ENCODE results near the gene FFAR4.

Gene FFAR4

GRCh38 chr10:93579985-93580711, 13.7 kb downstream of the FFAR4 start:
- H3K36me3 Mint-ChIP-seq (ENCODE audit: low read depth) = peaks cover 39% of the 10 kb centered on the region
- peaks cover 17% of the 10 kb centered on the region for H3K4me1 Mint-ChIP-seq (ENCODE audit: low read depth)
- H3K27me3 Mint-ChIP-seq = peaks cover 4% of the 10 kb centered on the region
- no peak overlapping the region for H3K4me3 Mint-ChIP-seq
- peaks cover 9% of the 10 kb centered on the region for H3K9me3 Mint-ChIP-seq
- intact Hi-C loops (cut with micrococcal nuclease) = no loop called here
- H3K27ac Mint-ChIP-seq = no peak overlapping the region

- intact Hi-C loops (cut with micrococcal nuclease) = no loop called here
- Mint-ChIP-seq H3K4me1 (ENCODE audit: low read depth) (peaks cover 10% of the 10 kb centered on the region), H3K36me3 (ENCODE audit: low read depth) (peaks cover 39% of the 10 kb centered on the region), H3K4me3 (no peak overlapping the region), H3K9me3 (peaks cover 9% of the 10 kb centered on the region), H3K27ac (no peak overlapping the region), H3K27me3 (peaks cover 4% of the 10 kb centered on the region)
Measured at GRCh38 chr10:93580828-93581227, 14.4 kb downstream of the FFAR4 start.

GRCh38 chr10:93584445-93584844, 18.0 kb downstream of the FFAR4 start:
- peaks cover 4% of the 10 kb centered on the region for H3K9me3 Mint-ChIP-seq
- intact Hi-C loops (cut with micrococcal nuclease) = no loop called here
- peaks cover 8% of the 10 kb centered on the region for H3K27me3 Mint-ChIP-seq
- no peak overlapping the region for H3K27ac Mint-ChIP-seq
- H3K36me3 Mint-ChIP-seq (ENCODE audit: low read depth) = peaks cover 29% of the 10 kb centered on the region
- no peaks in the 10 kb centered on the region for H3K4me1 Mint-ChIP-seq (ENCODE audit: low read depth)
- H3K4me3 Mint-ChIP-seq = no peak overlapping the region

GRCh38 chr10:93589648-93590562, 23.4 kb downstream of the FFAR4 start:
- Mint-ChIP-seq H3K27ac (no peak overlapping the region), H3K27me3 (peaks cover 13% of the 10 kb centered on the region), H3K36me3 (ENCODE audit: low read depth) (peaks cover 7% of the 10 kb centered on the region), H3K9me3 (no peaks in the 10 kb centered on the region), H3K4me3 (no peak overlapping the region), H3K4me1 (ENCODE audit: low read depth) (peaks cover 19% of the 10 kb centered on the region)
- intact Hi-C loops (cut with micrococcal nuclease) = no loop called here

GRCh38 chr10:93590638-93591037, 24.2 kb downstream of the FFAR4 start:
- H3K4me3 Mint-ChIP-seq = no peak overlapping the region
- H3K27ac Mint-ChIP-seq = no peak overlapping the region
- H3K27me3 Mint-ChIP-seq = peaks cover 16% of the 10 kb centered on the region
- H3K4me1 Mint-ChIP-seq (ENCODE audit: low read depth) = peaks cover 19% of the 10 kb centered on the region
- H3K9me3 Mint-ChIP-seq = no peaks in the 10 kb centered on the region
- H3K36me3 Mint-ChIP-seq (ENCODE audit: low read depth) = peaks cover 7% of the 10 kb centered on the region
- intact Hi-C loops (cut with micrococcal nuclease) = no loop called here

- no peaks in the 10 kb centered on the region for H3K9me3 Mint-ChIP-seq
- peaks cover 19% of the 10 kb centered on the region for H3K4me1 Mint-ChIP-seq (ENCODE audit: low read depth)
- no peak overlapping the region for H3K4me3 Mint-ChIP-seq
- H3K27ac Mint-ChIP-seq = no peak overlapping the region
- peaks cover 16% of the 10 kb centered on the region for H3K27me3 Mint-ChIP-seq
- intact Hi-C loops (cut with micrococcal nuclease) = no loop called here
- peaks cover 7% of the 10 kb centered on the region for H3K36me3 Mint-ChIP-seq (ENCODE audit: low read depth)
Measured at GRCh38 chr10:93591065-93591808, 24.8 kb downstream of the FFAR4 start.

- Mint-ChIP-seq H3K4me1 (ENCODE audit: low read depth) (peaks cover 19% of the 10 kb centered on the region), H3K9me3 (no peaks in the 10 kb centered on the region), H3K27me3 (peaks cover 14% of the 10 kb centered on the region), H3K36me3 (ENCODE audit: low read depth) (no peaks in the 10 kb centered on the region), H3K4me3 (no peak overlapping the region), H3K27ac (no peak overlapping the region)
- intact Hi-C loops (cut with micrococcal nuclease) = no loop called here
Measured at GRCh38 chr10:93593254-93593653, 26.8 kb downstream of the FFAR4 start.

- Mint-ChIP-seq H3K4me3 (no peak overlapping the region), H3K27me3 (peaks cover 14% of the 10 kb centered on the region), H3K4me1 (ENCODE audit: low read depth) (peaks cover 19% of the 10 kb centered on the region), H3K27ac (no peak overlapping the region), H3K36me3 (ENCODE audit: low read depth) (no peaks in the 10 kb centered on the region), H3K9me3 (no peaks in the 10 kb centered on the region)
- intact Hi-C loops (cut with micrococcal nuclease) = no loop called here
Measured at GRCh38 chr10:93593749-93594148, 27.3 kb downstream of the FFAR4 start.

- Mint-ChIP-seq H3K36me3 (ENCODE audit: low read depth) (no peaks in the 10 kb centered on the region), H3K9me3 (no peaks in the 10 kb centered on the region), H3K27ac (no peak overlapping the region), H3K4me1 (ENCODE audit: low read depth) (peaks cover 19% of the 10 kb centered on the region), H3K27me3 (peaks cover 12% of the 10 kb centered on the region), H3K4me3 (no peak overlapping the region)
- intact Hi-C loops (cut with micrococcal nuclease) = no loop called here
Measured at GRCh38 chr10:93594518-93594917, 28.1 kb downstream of the FFAR4 start.

GRCh38 chr10:93595378-93596161, 29.1 kb downstream of the FFAR4 start:
- peaks cover 21% of the 10 kb centered on the region for H3K27me3 Mint-ChIP-seq
- no peaks in the 10 kb centered on the region for H3K9me3 Mint-ChIP-seq
- H3K36me3 Mint-ChIP-seq (ENCODE audit: low read depth) = no peaks in the 10 kb centered on the region
- H3K4me3 Mint-ChIP-seq = no peak overlapping the region
- peaks cover 20% of the 10 kb centered on the region for H3K4me1 Mint-ChIP-seq (ENCODE audit: low read depth)
- intact Hi-C loops (cut with micrococcal nuclease) = no loop called here
- no peak overlapping the region for H3K27ac Mint-ChIP-seq

GRCh38 chr10:93596539-93596938, 30.1 kb downstream of the FFAR4 start:
- H3K4me3 Mint-ChIP-seq = no peak overlapping the region
- H3K27ac Mint-ChIP-seq = no peak overlapping the region
- H3K27me3 Mint-ChIP-seq = peaks cover 27% of the 10 kb centered on the region
- no peaks in the 10 kb centered on the region for H3K36me3 Mint-ChIP-seq (ENCODE audit: low read depth)
- intact Hi-C loops (cut with micrococcal nuclease) = no loop called here
- peaks cover 17% of the 10 kb centered on the region for H3K4me1 Mint-ChIP-seq (ENCODE audit: low read depth)
- H3K9me3 Mint-ChIP-seq = no peaks in the 10 kb centered on the region

GRCh38 chr10:93597075-93597599, 30.7 kb downstream of the FFAR4 start:
- Mint-ChIP-seq H3K27me3 (peaks cover 33% of the 10 kb centered on the region), H3K4me1 (ENCODE audit: low read depth) (peaks cover 18% of the 10 kb centered on the region), H3K36me3 (ENCODE audit: low read depth) (no peaks in the 10 kb centered on the region), H3K27ac (no peak overlapping the region), H3K4me3 (no peak overlapping the region), H3K9me3 (no peaks in the 10 kb centered on the region)
- intact Hi-C loops (cut with micrococcal nuclease) = no loop called here

- H3K4me3 Mint-ChIP-seq = no peak overlapping the region
Measured at GRCh38 chr10:93598157-93598556, 31.7 kb downstream of the FFAR4 start.

More at GRCh38 chr10:93598157-93598556, 31.7 kb downstream of the FFAR4 start:
- no peak overlapping the region for H3K27ac Mint-ChIP-seq
- intact Hi-C loops (cut with micrococcal nuclease) = no loop called here
- peaks cover 43% of the 10 kb centered on the region for H3K27me3 Mint-ChIP-seq
- no peaks in the 10 kb centered on the region for H3K36me3 Mint-ChIP-seq (ENCODE audit: low read depth)
- H3K9me3 Mint-ChIP-seq = no peaks in the 10 kb centered on the region
- peaks cover 19% of the 10 kb centered on the region for H3K4me1 Mint-ChIP-seq (ENCODE audit: low read depth)
